GM03348 (cell line): ENCODE measurements around the gene GABRQ.
"Not testable (repeated sequence)": the region's sequence is repeated elsewhere in the genome, so short reads cannot be mapped to it uniquely, and the experiment has no call there.

Source experiments
- DNase-seq: peaks from one replicate; pipeline ENCODE4 v3.0.0; 2012; ENCODE audit warnings: low spot score

Gene GABRQ

GRCh38 chrX:152658302-152658701 lies 20.6 kb downstream of the GABRQ start:
- no peak for DNase-seq

GRCh38 chrX:152663086-152663485 lies 25.4 kb downstream of the GABRQ start:
- DNase-seq = no peak

GRCh38 chrX:152674135-152674534 lies 36.4 kb downstream of the GABRQ start:
- DNase-seq = no peak

GRCh38 chrX:152674652-152675051 lies 37.0 kb downstream of the GABRQ start:
- not testable (repeated sequence) for DNase-seq

- DNase-seq = not testable (repeated sequence)
Observed at GRCh38 chrX:152681012-152681411, 43.3 kb downstream of the GABRQ start.

GRCh38 chrX:152697952-152698931 lies 60.5 kb downstream of the GABRQ start, which contains the start of gene MAGEA3:
TSS of gene MAGEA3 (plus strand) at chrX:152698794. CDS start at chrX:152700833, 2,039 bp downstream.
- not testable (repeated sequence) for DNase-seq

- not testable (repeated sequence) for DNase-seq
Observed at GRCh38 chrX:152700390-152700789, 62.7 kb downstream of the GABRQ start.

- DNase-seq = not testable (repeated sequence)
Observed at GRCh38 chrX:152706500-152706899, 68.8 kb downstream of the GABRQ start.
